GM13977 (cell line): ENCODE measurements around the gene KDM4B.

Experiments used
- DNase-seq: peaks from one replicate; pipeline ENCODE4 v3.0.0; 2012; ENCODE audit warnings: low spot score
- in situ Hi-C: fragments of 300-500 bp; cut with MboI; formaldehyde crosslinking; loops from one replicate; pipeline ENCODE4 v1.12.0; 2022; ENCODE audit warnings: low sequenced_read_pairs, low pct_unique_long_range_greater_than_20kb, mixed read lengths, inconsistent platforms; ENCODE audit not compliant: unreplicated experiment
- TF ChIP-seq, protein P1 (sequence below): IDR thresholded peaks from 2 replicates; pipeline ENCODE4 v1.5.1; 2012; ENCODE audit warnings: mild to moderate bottlenecking, control low read depth; ENCODE audit not compliant: insufficient read depth; ENCODE audit errors: extremely low read depth, missing control alignments

KDM4B gene

DNA sequence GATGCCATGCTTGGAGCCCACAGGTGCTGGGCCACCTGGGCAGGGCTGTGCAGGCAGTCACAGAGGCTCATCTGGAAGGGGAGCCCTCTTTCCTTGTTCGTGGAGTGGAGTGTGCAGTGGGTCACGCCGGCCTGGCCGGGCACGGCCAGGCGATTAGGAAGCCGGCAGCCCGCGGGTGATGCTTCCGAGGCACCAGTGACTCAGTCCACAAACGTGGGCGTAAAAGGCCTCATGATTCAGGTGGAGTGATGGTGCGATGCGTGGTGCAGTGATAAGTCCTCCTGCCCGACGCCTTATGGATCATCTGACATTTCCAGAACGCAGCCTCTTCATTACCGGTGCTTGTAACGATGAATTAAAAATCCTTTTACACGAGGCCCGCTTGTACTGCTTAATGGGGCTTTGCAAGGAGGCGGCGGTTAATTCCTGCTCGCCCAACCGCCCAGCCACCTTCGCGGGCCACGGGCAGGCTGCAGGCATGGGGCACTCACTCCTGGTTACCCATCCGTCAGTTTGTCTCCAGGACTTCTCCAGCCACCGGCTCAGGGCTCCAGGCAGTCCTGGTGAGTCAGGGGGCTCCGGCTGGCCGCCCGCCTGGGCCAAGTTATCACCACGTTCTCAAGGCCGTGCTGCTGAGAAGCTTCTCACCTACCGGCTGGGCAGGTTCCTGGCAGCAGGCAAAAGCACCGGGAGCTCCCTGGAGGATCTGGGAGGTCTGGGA is 172.4 kb downstream of the KDM4B start:
- in situ Hi-C loops, result no loop called here
- TF ChIP-seq, protein P1, sequence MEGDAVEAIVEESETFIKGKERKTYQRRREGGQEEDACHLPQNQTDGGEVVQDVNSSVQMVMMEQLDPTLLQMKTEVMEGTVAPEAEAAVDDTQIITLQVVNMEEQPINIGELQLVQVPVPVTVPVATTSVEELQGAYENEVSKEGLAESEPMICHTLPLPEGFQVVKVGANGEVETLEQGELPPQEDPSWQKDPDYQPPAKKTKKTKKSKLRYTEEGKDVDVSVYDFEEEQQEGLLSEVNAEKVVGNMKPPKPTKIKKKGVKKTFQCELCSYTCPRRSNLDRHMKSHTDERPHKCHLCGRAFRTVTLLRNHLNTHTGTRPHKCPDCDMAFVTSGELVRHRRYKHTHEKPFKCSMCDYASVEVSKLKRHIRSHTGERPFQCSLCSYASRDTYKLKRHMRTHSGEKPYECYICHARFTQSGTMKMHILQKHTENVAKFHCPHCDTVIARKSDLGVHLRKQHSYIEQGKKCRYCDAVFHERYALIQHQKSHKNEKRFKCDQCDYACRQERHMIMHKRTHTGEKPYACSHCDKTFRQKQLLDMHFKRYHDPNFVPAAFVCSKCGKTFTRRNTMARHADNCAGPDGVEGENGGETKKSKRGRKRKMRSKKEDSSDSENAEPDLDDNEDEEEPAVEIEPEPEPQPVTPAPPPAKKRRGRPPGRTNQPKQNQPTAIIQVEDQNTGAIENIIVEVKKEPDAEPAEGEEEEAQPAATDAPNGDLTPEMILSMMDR, result no peak
- DNase-seq, result no peak

- in situ Hi-C loops, result no loop called here
- TF ChIP-seq, protein P1, result no peak
- no peak for DNase-seq
Observed at GRCh38 chr19:5141850-5142724, 173.2 kb downstream of the KDM4B start.

DNA sequence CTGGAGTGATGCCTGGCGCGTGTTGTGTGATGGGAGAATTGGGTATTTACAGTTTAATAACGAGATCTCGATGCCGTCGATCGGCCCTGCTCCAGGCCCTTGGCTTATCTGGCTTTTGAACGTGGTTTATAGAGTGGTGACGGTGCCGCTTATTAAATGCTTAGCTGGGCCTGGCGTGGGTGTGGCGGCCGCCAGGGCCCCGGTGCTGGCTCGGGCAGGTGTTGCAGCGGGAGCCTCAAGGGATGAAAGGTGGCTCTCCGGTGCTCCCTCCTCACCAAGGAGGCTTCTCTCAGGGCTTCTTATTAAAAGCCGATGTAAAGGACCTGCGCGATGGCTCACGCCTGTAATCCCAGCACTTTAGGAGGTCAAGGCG is 173.8 kb downstream of the KDM4B start:
- TF ChIP-seq, protein P1, result no peak
- DNase-seq, result no peak
- in situ Hi-C loops, result no loop called here

DNA sequence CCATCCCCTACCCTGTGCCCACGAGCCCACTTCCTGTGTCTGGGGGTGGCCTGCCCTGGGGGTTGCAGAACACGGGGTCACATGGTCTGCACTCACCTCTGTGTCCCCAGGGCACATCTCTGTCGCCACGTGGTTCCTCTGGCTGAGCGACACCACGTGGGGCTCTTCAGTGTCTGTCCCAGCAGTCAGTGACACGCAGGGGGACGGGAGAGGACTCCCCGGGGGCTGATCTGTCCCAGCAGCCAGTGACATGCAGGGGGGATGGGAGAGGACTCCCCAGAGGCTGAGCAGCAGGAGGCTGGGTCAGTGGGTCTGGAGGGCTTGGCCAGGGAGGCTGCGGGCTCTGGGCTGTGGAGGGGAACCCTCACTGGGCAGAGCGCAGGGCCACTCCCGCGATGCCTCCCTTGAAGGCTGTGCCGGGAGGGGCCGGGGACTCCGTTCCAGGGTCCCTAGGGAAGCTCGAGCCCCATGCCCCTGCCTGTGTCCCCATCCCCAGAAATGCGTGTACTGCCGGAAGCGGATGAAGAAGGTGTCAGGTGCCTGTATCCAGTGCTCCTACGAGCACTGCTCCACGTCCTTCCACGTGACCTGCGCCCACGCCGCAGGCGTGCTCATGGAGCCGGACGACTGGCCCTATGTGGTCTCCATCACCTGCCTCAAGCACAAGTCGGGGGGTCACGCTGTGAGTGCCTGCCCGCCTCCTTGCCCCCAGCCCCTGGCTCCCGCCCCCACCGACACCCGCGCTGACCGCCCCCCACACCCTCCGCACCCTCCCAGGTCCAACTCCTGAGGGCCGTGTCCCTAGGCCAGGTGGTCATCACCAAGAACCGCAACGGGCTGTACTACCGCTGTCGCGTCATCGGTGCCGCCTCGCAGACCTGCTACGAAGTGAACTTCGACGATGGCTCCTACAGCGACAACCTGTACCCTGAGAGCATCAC is 174.8 kb downstream of the KDM4B start:
- in situ Hi-C loops, result no loop called here
- TF ChIP-seq, protein P1, result no peak
- no peak for DNase-seq

DNA sequence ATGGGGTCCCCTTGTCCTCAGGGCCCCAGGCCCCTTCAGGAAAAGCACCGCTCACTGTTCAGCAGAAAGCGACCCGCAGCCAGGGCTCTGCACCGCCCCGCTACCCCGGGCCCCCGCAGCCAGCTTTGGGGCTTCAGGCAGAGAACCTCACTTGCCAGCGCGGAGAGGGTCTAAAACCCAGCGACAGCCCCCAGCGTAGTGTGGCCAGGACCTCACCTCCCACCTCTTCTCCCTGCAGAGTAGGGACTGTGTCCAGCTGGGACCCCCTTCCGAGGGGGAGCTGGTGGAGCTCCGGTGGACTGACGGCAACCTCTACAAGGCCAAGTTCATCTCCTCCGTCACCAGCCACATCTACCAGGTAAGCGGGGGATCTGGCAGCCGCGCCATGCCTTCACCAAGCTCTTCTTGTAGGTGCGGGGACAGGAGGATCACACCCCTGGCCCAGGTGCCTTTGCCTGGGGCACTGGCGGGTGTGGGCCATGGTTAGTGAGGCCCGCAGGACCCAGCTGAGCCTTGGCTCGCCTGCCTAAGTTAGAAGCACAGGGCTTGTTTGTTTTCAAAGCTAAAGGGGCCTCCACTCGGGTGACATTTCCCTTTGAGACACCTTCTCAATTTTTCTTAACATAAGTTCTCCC is 175.7 kb downstream of the KDM4B start:
- TF ChIP-seq, protein P1, result no peak
- DNase-seq, result no peak
- in situ Hi-C loops, result no loop called here
